Measurements from ENCODE around the gene SYTL4. TPM values are rescaled to one million over a fixed set of nuclear protein-coding genes. Genes with fewer than 3 reads are reported as not detected.
"Not testable (repeated sequence)": the region's sequence is repeated elsewhere in the genome, so short reads cannot be mapped to it uniquely, and the experiment has no call there.

SYTL4 gene
- total RNA-seq: 2.1 TPM

DNA sequence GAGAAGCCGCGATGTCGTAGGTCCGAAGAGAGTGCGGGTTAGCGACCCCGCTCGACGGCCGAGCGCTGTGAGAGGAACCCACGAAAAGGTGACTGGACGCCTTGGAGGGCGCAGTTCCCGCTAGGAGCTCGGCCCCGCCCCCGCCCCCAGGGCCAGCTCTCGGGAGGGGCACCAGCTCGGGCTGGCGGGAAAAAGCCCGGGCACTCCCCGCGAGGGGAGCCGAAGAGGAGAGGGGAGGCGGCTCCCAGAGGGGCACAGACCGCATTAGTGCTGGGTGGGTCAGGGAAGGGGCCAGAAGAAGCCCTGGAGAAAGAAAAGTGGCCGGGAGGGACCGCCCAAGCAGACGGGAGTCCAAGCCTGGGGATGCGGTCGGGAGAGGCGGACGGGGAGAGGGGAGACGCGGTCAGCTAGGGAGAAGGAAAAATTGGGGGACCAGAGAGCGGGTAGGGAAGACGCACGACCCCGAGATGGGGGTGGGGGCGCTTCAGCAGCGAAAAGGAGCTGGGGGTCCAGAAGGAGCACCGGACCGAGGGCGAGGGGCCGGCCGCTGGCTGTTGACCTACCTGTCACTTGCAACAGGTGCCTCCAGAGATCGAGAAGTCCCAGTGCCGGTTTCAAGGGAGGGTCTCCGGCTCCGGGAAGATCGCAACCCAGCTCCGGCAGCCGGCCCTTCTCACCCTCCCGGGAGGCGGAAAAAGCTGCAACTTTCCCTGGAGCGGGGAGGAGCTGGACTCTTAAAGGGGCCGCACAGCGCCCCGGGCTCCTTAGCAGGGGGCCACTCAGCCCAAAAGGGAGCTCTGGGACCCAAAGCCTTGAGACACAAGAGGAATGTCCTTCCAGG is at the start of gene SYTL4:
TSS of gene SYTL4 (minus strand) at position 681 of the 841 bp plus-strand sequence. CDS start 30,084 bp downstream, outside the sequence.
- TF ChIP-seq, protein P1, sequence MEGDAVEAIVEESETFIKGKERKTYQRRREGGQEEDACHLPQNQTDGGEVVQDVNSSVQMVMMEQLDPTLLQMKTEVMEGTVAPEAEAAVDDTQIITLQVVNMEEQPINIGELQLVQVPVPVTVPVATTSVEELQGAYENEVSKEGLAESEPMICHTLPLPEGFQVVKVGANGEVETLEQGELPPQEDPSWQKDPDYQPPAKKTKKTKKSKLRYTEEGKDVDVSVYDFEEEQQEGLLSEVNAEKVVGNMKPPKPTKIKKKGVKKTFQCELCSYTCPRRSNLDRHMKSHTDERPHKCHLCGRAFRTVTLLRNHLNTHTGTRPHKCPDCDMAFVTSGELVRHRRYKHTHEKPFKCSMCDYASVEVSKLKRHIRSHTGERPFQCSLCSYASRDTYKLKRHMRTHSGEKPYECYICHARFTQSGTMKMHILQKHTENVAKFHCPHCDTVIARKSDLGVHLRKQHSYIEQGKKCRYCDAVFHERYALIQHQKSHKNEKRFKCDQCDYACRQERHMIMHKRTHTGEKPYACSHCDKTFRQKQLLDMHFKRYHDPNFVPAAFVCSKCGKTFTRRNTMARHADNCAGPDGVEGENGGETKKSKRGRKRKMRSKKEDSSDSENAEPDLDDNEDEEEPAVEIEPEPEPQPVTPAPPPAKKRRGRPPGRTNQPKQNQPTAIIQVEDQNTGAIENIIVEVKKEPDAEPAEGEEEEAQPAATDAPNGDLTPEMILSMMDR (IDR thresholded peaks at IDR 0.05): peak in 1 of 3 experiments; percentile 13
- H3K9me3 ChIP-seq: no peaks in the 10 kb centered on the region
- peak in 1 of 2 donors; percentile 67 for DNase-seq (ENCODE audit: low spot score in 2 of 2)
- peak within 1 kb of the TSS; percentile 45 to 83 for H3K4me3 ChIP-seq
- intact Hi-C loops (cut with DNase I): no loop called here
- no peaks in the 10 kb centered on the region for H3K27me3 ChIP-seq
- no peaks in the 10 kb centered on the region for H3K4me1 ChIP-seq
- H3K27ac ChIP-seq: peak within 1 kb of the TSS in 1 of 2 donors; percentile 9
- H3K36me3 ChIP-seq: no peaks in the 10 kb centered on the region

DNA sequence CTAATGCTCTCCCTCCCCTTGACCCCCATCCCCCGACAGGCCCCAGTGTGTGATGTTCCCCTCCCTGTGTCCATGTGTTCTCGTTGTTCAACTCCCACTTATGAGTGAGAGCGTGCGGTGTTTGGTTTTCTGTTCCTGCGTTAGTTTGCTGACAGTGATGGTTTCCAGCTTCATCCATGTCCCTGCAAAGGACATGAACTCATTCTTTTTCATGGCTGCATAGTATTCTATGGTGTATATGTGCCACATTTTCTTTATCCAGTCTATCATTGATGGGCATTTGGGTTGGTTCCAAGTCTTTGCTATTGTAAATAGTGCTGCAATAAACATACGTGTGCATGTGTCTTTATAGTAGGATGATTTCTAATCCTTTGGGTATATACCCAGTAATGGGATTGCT is 37.5 kb upstream of the SYTL4 start:
- H3K27me3 ChIP-seq; H3K4me3 ChIP-seq; H3K36me3 ChIP-seq; H3K9me3 ChIP-seq; DNase-seq (ENCODE audit: low spot score in 2 of 2); H3K4me1 ChIP-seq; H3K27ac ChIP-seq: not testable (repeated sequence)
- intact Hi-C loops (cut with DNase I): loop anchor here (2.0 to 5.0 kb wide), 2 partner anchors 97 to 257 kb away; no protein-coding TSS in a partner anchor

DNA sequence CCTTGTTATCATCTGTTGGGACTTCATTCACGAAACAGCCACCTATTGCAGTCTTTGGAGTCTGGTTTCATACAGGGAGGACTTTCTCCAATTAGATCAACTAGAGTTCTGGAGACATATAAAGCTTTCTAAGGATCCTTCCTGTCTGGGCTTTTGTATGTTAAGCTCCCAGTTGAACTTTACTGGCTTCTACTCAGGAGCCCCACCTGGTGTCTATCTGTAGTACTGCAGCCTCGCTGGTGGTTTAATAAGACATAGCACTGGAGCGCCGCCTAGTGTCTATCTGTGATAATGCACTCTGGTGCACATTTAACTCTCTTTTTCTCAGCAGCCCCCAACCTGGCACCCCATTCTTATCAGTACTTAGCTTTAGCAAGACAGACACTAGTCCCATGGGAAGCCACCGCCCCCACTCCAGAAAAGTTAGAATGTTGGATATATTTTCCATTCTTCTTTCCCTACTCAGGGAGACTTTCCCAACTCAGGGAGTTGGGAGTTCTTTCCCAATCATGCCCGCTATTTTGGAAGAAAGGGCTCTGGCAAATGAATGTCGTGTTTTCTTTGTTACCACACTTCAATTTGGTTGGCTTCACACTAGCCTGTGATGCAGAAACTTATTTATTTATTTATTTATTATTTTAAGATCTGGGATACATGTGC is 36.9 kb upstream of the SYTL4 start:
- Histone ChIP-seq H3K27ac (no peak overlapping the region), H3K4me1 (no peaks in the 10 kb centered on the region), H3K4me3 (no peak overlapping the region), H3K36me3 (no peaks in the 10 kb centered on the region), H3K9me3 (peaks cover 0 to 5% of the 10 kb centered on the region in 2 donors), H3K27me3 (no peaks in the 10 kb centered on the region)
- DNase-seq (ENCODE audit: low spot score in 2 of 2): peak; percentile 18 to 91
- intact Hi-C loops (cut with DNase I): loop anchor here (1.0 to 5.0 kb wide), 3 partner anchors 84 to 256 kb away; no protein-coding TSS in a partner anchor
- TF ChIP-seq, protein P1 (IDR thresholded peaks at IDR 0.05): peak; percentile 92 to 97 (median 94)

DNA sequence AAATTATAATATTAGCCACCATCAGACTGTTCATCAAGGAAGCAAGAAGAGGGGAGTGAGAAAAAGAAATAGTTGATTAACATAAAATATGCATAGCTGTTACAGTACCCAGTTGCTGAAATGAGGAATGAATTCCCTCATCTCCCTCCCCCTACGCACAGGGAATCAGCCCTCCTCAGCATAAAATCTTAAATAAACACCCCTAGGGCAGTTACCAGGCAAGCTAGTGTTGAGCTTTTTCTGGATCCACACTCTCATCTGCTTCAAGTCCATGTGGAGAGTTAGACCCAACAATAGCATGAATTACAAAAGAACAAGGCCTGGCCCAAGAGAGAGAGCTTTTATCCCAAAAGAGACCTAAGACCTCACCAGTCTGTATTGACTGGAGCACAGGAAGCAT is 19.0 kb upstream of the SYTL4 start:
- no peaks in the 10 kb centered on the region for H3K27me3 ChIP-seq
- H3K9me3 ChIP-seq: no peaks in the 10 kb centered on the region
- no peak for DNase-seq (ENCODE audit: low spot score in 2 of 2)
- intact Hi-C loops (cut with DNase I): no loop called here
- no peak overlapping the region for H3K27ac ChIP-seq
- TF ChIP-seq, protein P1 (IDR thresholded peaks at IDR 0.05): no peak
- no peaks in the 10 kb centered on the region for H3K36me3 ChIP-seq
- H3K4me3 ChIP-seq: no peak overlapping the region
- H3K4me1 ChIP-seq: no peaks in the 10 kb centered on the region

DNA sequence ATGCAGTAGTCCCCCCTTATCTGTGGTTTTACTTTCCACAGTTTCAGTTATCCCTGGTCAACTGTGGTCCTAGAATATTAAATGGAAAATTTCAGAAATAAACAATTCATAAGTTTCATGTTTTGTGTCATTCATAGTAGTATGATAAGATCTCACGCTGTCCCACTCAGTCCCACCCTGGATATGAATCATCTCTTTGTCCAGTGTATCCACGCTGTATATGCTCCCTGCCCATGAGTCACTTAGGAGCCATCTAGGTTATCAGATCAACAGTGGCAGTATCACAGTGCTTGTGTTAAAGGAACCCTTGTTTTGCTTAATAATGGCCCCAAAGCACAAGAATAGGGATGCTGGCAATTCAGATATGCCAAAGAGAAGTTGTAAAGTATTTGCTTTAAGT is 16.2 kb upstream of the SYTL4 start:
- Histone ChIP-seq H3K9me3 (no peaks in the 10 kb centered on the region), H3K27me3 (no peaks in the 10 kb centered on the region), H3K4me1 (no peaks in the 10 kb centered on the region), H3K4me3 (no peak overlapping the region), H3K36me3 (no peaks in the 10 kb centered on the region), H3K27ac (no peak overlapping the region)
- TF ChIP-seq, protein P1 (IDR thresholded peaks at IDR 0.05): no peak
- DNase-seq (ENCODE audit: low spot score in 2 of 2): no peak
- intact Hi-C loops (cut with DNase I): no loop called here

DNA sequence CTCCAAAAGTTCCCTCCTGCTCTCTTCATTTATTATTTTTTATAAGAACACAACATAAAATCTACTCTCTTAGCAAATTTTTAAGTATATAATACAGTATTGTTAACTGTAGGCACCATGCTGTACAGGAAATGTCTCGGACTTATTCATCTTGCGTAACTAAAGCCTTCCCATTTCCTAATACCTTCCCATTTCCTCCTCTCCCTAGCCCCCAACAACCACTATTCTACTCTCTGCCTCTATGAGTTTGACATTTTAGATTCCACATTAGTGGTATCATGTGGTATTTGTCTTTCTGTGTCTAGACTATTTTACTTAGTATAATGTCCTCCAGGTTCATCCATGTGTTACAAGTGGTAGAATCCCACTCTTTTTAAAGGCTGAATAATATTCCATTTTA is 15.8 kb upstream of the SYTL4 start:
- no peaks in the 10 kb centered on the region for H3K9me3 ChIP-seq
- no peaks in the 10 kb centered on the region for H3K27me3 ChIP-seq
- no peak overlapping the region for H3K4me3 ChIP-seq
- TF ChIP-seq, protein P1 (IDR thresholded peaks at IDR 0.05): no peak
- no peaks in the 10 kb centered on the region for H3K4me1 ChIP-seq
- intact Hi-C loops (cut with DNase I): no loop called here
- no peak for DNase-seq (ENCODE audit: low spot score in 2 of 2)
- no peaks in the 10 kb centered on the region for H3K36me3 ChIP-seq
- H3K27ac ChIP-seq: no peak overlapping the region

Data from ascending aorta (tissue), 2 donors.